ENCODE measurements around the gene LIMS1. TPM values are rescaled to one million over a fixed set of nuclear protein-coding genes. Genes with fewer than 3 reads are reported as not detected.

The LIMS1 gene
- total RNA-seq, 1 donor from 2014 or later, result 97.6 TPM

DNA sequence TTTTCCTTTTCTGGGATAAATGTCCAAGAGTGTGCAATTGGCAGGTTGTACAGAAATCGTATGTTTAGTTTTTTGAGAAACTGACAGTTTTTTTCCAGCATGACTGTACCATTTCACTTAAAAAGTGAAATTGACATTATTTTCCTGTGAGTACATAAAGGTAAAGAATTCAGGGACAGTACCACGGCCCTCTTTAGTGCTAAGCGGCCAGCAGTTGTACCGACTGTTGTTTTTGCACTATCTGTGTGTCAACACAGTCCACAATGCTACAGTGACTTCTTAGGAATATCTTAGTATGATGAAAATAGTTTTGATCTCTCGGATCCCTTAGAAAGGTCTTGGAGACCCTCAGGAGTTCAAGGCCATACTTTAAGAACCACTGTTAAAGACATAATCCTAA, 2.6 kb downstream of the LIMS1 start:
- DNase-seq (no peak), ATAC-seq (no peak)
- intact Hi-C loops (cut with DNase I), result no loop called here
- Histone ChIP-seq H3K36me3 (no peaks in the 10 kb centered on the region), H3K27ac (no peak overlapping the region), H3K9me3 (no peaks in the 10 kb centered on the region), H3K4me1 (peaks cover 12% of the 10 kb centered on the region), H3K4me3 (no peak overlapping the region), H3K27me3 (no peaks in the 10 kb centered on the region)
- TF ChIP-seq, protein P1, sequence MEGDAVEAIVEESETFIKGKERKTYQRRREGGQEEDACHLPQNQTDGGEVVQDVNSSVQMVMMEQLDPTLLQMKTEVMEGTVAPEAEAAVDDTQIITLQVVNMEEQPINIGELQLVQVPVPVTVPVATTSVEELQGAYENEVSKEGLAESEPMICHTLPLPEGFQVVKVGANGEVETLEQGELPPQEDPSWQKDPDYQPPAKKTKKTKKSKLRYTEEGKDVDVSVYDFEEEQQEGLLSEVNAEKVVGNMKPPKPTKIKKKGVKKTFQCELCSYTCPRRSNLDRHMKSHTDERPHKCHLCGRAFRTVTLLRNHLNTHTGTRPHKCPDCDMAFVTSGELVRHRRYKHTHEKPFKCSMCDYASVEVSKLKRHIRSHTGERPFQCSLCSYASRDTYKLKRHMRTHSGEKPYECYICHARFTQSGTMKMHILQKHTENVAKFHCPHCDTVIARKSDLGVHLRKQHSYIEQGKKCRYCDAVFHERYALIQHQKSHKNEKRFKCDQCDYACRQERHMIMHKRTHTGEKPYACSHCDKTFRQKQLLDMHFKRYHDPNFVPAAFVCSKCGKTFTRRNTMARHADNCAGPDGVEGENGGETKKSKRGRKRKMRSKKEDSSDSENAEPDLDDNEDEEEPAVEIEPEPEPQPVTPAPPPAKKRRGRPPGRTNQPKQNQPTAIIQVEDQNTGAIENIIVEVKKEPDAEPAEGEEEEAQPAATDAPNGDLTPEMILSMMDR (IDR thresholded peaks at IDR 0.05), result no peak

DNA sequence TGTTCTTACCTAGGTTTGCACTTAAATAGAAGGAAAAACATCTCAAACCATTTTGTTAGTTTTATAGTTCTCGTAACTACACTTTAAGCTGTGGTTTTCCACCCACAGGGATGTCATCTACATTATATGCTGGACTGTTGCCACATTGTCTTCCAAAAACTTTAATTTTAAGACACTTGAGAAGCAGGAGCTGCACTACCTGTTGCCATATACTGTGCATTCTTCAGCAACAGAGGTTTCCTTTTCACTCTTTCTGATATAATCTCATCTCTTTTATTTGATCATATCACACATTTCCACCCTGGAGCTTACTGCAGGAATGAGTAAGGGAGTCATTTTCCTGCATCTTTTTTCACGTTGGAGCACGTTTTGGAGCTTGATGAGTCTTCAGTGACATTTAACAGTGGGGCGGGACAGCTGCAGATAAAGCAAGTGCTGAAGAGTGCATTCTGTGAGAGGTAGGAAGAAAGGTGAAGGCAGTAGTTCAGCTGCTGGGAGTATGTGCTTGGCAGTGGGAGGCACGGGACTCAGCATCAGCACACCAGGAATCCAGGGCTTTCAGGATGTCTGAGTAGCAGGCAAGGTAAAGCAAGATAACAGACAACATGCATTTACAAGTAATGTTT, 3.8 kb downstream of the LIMS1 start:
- TF ChIP-seq, protein P1 (IDR thresholded peaks at IDR 0.05), result no peak
- Histone ChIP-seq H3K27me3 (no peaks in the 10 kb centered on the region), H3K4me3 (no peak overlapping the region), H3K4me1 (peaks cover 12% of the 10 kb centered on the region), H3K27ac (no peak overlapping the region), H3K9me3 (no peaks in the 10 kb centered on the region), H3K36me3 (no peaks in the 10 kb centered on the region)
- no peak for DNase-seq
- intact Hi-C loops (cut with DNase I), result no loop called here
- no peak for ATAC-seq

DNA sequence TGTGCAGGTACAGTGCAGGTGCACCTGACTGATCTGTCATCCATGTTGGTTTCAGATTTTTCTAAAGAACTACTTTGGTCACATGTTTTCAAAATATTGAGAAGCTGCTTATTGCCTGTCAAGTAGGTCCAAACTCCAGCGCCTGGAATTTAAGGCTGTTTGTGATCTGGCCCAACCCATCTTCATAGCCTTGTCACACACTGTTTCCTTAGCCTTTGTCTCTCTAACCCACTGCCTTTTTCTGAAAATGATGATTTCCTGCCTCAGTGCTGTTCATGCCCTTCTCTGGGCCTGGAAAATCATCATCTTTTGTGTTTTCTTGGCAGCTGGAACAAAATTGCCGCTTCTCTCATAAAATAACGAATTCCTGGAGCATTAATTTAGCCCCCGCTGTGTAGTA, 7.2 kb downstream of the LIMS1 start:
- peaks cover 12% of the 10 kb centered on the region for H3K4me1 ChIP-seq
- no peaks in the 10 kb centered on the region for H3K9me3 ChIP-seq
- no peaks in the 10 kb centered on the region for H3K36me3 ChIP-seq
- no peak overlapping the region for H3K27ac ChIP-seq
- DNase-seq, result no peak
- TF ChIP-seq, protein P1 (IDR thresholded peaks at IDR 0.05), result no peak
- no peak for ATAC-seq
- no peak overlapping the region for H3K4me3 ChIP-seq
- H3K27me3 ChIP-seq, result no peaks in the 10 kb centered on the region
- intact Hi-C loops (cut with DNase I), result no loop called here

DNA sequence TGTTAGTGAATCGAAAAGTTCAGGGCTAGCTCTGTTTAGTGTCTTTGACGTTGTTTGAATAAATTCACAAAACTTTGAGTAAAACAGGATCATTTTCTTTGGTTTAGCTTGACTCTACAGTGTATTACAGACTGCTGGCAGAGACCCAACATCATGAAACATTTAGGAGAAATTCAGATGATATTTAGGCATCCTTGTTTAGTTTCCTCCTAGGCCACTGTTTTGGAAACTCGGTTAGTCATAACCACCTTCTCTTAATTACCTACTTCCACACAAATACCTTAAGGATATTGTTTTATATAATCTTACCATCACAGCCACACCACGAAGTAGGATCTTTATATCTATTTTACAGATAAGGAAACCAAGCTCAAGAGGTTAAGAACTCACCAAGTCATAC, 7.8 kb downstream of the LIMS1 start:
- intact Hi-C loops (cut with DNase I), result no loop called here
- H3K27me3 ChIP-seq, result no peaks in the 10 kb centered on the region
- no peaks in the 10 kb centered on the region for H3K36me3 ChIP-seq
- ATAC-seq (no peak), DNase-seq (no peak)
- no peak overlapping the region for H3K4me3 ChIP-seq
- TF ChIP-seq, protein P1 (IDR thresholded peaks at IDR 0.05), result no peak
- no peak overlapping the region for H3K27ac ChIP-seq
- peaks cover 6% of the 10 kb centered on the region for H3K4me1 ChIP-seq
- H3K9me3 ChIP-seq, result no peaks in the 10 kb centered on the region

DNA sequence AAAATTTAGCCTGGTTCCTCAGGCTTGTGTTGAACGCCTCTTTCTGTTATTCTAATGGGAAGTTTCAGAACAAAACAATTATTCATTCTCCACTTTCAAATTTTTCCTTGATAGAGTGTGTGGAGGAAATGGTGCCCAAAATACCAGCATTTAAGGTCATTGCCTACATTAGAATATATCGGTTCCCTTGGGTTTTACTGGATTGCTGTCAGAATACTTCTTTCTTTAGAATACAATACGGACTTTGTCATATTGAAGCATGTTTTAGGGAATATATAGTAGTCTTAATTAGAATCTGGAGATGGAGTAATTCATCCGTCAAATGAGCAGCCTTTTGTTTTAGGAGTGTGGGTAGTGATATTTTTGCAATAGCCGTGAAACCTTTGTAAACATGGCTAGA, 13.3 kb downstream of the LIMS1 start:
- H3K9me3 ChIP-seq, result no peaks in the 10 kb centered on the region
- H3K27ac ChIP-seq, result no peak overlapping the region
- TF ChIP-seq, protein P1 (IDR thresholded peaks at IDR 0.05), result no peak
- H3K4me3 ChIP-seq, result no peak overlapping the region
- no peaks in the 10 kb centered on the region for H3K36me3 ChIP-seq
- DNase-seq, result no peak
- ATAC-seq, result no peak
- peaks cover 7% of the 10 kb centered on the region for H3K4me1 ChIP-seq
- intact Hi-C loops (cut with DNase I), result no loop called here
- no peaks in the 10 kb centered on the region for H3K27me3 ChIP-seq
